HL-60 (cell line): ENCODE results near the gene DPH3.
A peak's percentile ranks its signal among the peaks of the same experiment; 100 is the strongest.

Experiments
- GABPA ChIP-seq: IDR thresholded peaks from 2 replicates; pipeline ENCODE4 v1.6.1; 2012; ENCODE audit warnings: low read depth
- POLR2AphosphoS5 ChIP-seq: IDR thresholded peaks from 2 replicates; pipeline ENCODE4 v1.6.1; 2012; ENCODE audit warnings: low read depth
- SPI1 ChIP-seq: IDR thresholded peaks from 2 replicates; pipeline ENCODE4 v1.6.1; 2012; ENCODE audit warnings: low read depth, mild to moderate bottlenecking, borderline replicate concordance
- TF ChIP-seq, protein P1 (sequence below): IDR thresholded peaks from 2 replicates; pipeline ENCODE4 v1.6.1; 2012; ENCODE audit warnings: low read depth; ENCODE audit not compliant: insufficient replicate concordance
- TF ChIP-seq, protein P2 (sequence below): IDR thresholded peaks from one replicate; pipeline ENCODE4 v1.5.1; 2011; ENCODE audit warnings: low read length, control low read depth, inconsistent platforms; ENCODE audit not compliant: insufficient read depth

DNA sequence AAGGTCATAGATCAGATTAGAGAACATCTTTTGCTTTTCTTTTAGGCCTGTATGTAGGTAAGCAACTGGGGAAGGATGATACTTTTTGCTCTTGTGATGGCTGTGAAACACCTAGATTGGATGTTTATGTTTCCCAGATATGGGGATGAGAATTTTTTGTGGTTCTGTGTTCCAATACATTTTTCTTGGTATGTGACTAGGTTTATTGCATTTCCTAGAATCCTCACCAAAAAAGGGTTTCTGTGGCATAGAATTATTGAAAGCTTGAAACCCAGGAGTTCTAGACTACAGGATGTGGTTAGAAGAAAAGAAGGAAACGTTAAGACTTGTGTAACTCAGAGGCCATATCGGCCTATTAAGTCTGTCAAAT is 26.1 kb upstream of the DPH3 start:
- TF ChIP-seq, protein P1, sequence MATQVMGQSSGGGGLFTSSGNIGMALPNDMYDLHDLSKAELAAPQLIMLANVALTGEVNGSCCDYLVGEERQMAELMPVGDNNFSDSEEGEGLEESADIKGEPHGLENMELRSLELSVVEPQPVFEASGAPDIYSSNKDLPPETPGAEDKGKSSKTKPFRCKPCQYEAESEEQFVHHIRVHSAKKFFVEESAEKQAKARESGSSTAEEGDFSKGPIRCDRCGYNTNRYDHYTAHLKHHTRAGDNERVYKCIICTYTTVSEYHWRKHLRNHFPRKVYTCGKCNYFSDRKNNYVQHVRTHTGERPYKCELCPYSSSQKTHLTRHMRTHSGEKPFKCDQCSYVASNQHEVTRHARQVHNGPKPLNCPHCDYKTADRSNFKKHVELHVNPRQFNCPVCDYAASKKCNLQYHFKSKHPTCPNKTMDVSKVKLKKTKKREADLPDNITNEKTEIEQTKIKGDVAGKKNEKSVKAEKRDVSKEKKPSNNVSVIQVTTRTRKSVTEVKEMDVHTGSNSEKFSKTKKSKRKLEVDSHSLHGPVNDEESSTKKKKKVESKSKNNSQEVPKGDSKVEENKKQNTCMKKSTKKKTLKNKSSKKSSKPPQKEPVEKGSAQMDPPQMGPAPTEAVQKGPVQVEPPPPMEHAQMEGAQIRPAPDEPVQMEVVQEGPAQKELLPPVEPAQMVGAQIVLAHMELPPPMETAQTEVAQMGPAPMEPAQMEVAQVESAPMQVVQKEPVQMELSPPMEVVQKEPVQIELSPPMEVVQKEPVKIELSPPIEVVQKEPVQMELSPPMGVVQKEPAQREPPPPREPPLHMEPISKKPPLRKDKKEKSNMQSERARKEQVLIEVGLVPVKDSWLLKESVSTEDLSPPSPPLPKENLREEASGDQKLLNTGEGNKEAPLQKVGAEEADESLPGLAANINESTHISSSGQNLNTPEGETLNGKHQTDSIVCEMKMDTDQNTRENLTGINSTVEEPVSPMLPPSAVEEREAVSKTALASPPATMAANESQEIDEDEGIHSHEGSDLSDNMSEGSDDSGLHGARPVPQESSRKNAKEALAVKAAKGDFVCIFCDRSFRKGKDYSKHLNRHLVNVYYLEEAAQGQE, result no peak
- TF ChIP-seq, protein P2, sequence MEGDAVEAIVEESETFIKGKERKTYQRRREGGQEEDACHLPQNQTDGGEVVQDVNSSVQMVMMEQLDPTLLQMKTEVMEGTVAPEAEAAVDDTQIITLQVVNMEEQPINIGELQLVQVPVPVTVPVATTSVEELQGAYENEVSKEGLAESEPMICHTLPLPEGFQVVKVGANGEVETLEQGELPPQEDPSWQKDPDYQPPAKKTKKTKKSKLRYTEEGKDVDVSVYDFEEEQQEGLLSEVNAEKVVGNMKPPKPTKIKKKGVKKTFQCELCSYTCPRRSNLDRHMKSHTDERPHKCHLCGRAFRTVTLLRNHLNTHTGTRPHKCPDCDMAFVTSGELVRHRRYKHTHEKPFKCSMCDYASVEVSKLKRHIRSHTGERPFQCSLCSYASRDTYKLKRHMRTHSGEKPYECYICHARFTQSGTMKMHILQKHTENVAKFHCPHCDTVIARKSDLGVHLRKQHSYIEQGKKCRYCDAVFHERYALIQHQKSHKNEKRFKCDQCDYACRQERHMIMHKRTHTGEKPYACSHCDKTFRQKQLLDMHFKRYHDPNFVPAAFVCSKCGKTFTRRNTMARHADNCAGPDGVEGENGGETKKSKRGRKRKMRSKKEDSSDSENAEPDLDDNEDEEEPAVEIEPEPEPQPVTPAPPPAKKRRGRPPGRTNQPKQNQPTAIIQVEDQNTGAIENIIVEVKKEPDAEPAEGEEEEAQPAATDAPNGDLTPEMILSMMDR, result no peak
- peak; percentile 21; the same call in 1 of the 2 replicates for TF ChIP-seq SPI1
- no peak for TF ChIP-seq POLR2AphosphoS5
- peak; percentile 56; the same call in 1 of the 2 replicates for TF ChIP-seq GABPA
